ENCODE data around the gene LIN37.

LIN37 gene

GRCh38 chr19:35788205-35788960 is 40.0 kb downstream of the LIN37 start:
- no peak for TF ChIP-seq CTCF (conservative IDR thresholded peaks at IDR 0.05)
- H3K27ac ChIP-seq, result no peak overlapping the region

GRCh38 chr19:35789195-35789977 is 41.0 kb downstream of the LIN37 start:
- no peak for TF ChIP-seq CTCF (conservative IDR thresholded peaks at IDR 0.05)
- H3K27ac ChIP-seq, result no peak overlapping the region

GRCh38 chr19:35789978-35790944 is 41.9 kb downstream of the LIN37 start:
- no peak for TF ChIP-seq CTCF (conservative IDR thresholded peaks at IDR 0.05)
- no peak overlapping the region for H3K27ac ChIP-seq

- no peak; the same call in 1 of the 2 replicates for TF ChIP-seq CTCF (conservative IDR thresholded peaks at IDR 0.05)
- no peak overlapping the region for H3K27ac ChIP-seq
Observed at GRCh38 chr19:35790981-35791813, 42.8 kb downstream of the LIN37 start.

- no peak overlapping the region for H3K27ac ChIP-seq
Observed at GRCh38 chr19:35791814-35792279, 43.5 kb downstream of the LIN37 start.

More at GRCh38 chr19:35791814-35792279, 43.5 kb downstream of the LIN37 start:
- TF ChIP-seq CTCF (conservative IDR thresholded peaks at IDR 0.05), result no peak

Measured in VCaP (cell line).